ENCODE data around the gene PCDHGA6. TPM values are rescaled to one million over a fixed set of nuclear protein-coding genes. Genes with fewer than 3 reads are reported as not detected.
"Not testable (repeated sequence)": the region's sequence is repeated elsewhere in the genome, so short reads cannot be mapped to it uniquely, and the experiment has no call there.

Gene PCDHGA6
- total RNA-seq, 1 donor from 2014 or later = 0.21 TPM

DNA sequence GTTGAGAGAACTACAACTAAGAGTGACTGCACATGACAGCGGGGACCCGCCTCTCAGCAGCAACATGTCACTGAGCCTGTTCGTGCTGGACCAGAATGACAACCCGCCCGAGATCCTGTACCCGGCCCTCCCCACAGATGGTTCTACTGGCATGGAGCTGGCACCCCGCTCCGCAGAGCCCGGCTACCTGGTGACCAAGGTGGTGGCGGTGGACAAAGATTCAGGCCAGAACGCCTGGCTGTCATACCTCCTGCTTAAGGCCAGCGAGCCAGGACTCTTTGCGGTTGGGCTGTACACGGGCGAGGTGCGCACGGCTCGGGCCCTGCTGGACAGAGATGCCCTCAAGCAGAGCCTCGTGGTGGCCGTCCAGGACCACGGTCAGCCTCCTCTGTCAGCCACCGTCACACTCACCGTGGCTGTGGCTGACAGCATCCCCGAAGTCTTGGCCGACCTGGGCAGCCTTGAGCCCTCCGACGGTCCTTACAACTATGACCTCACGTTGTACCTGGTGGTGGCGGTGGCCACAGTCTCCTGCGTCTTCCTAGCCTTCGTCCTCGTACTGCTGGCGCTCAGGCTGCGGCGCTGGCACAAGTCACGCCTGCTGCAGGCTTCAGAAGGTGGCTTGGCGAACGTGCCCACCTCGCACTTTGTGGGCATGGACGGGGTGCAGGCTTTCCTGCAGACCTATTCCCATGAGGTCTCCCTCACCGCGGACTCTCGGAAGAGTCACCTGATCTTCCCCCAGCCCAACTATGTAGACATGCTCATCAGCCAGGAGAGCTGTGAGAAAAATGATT lies 11.0 kb downstream of the PCDHGA6 start:
- TF ChIP-seq, protein P1, sequence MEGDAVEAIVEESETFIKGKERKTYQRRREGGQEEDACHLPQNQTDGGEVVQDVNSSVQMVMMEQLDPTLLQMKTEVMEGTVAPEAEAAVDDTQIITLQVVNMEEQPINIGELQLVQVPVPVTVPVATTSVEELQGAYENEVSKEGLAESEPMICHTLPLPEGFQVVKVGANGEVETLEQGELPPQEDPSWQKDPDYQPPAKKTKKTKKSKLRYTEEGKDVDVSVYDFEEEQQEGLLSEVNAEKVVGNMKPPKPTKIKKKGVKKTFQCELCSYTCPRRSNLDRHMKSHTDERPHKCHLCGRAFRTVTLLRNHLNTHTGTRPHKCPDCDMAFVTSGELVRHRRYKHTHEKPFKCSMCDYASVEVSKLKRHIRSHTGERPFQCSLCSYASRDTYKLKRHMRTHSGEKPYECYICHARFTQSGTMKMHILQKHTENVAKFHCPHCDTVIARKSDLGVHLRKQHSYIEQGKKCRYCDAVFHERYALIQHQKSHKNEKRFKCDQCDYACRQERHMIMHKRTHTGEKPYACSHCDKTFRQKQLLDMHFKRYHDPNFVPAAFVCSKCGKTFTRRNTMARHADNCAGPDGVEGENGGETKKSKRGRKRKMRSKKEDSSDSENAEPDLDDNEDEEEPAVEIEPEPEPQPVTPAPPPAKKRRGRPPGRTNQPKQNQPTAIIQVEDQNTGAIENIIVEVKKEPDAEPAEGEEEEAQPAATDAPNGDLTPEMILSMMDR (IDR thresholded peaks at IDR 0.05) = no peak
- no peak overlapping the region for H3K4me3 Mint-ChIP-seq (ENCODE audit: unreplicated experiment)
- H3K4me1 Mint-ChIP-seq (ENCODE audit: unreplicated experiment) = no peaks in the 10 kb centered on the region
- peaks cover 3% of the 10 kb centered on the region for H3K36me3 Mint-ChIP-seq (ENCODE audit: unreplicated experiment)
- H3K9me3 Mint-ChIP-seq (ENCODE audit: unreplicated experiment) = peaks cover 25% of the 10 kb centered on the region
- H3K27ac Mint-ChIP-seq (ENCODE audit: unreplicated experiment) = no peak overlapping the region
- H3K27me3 Mint-ChIP-seq (ENCODE audit: unreplicated experiment) = no peaks in the 10 kb centered on the region
- DNase-seq (ENCODE audit: extremely low spot score, unreplicated experiment) = no peak

DNA sequence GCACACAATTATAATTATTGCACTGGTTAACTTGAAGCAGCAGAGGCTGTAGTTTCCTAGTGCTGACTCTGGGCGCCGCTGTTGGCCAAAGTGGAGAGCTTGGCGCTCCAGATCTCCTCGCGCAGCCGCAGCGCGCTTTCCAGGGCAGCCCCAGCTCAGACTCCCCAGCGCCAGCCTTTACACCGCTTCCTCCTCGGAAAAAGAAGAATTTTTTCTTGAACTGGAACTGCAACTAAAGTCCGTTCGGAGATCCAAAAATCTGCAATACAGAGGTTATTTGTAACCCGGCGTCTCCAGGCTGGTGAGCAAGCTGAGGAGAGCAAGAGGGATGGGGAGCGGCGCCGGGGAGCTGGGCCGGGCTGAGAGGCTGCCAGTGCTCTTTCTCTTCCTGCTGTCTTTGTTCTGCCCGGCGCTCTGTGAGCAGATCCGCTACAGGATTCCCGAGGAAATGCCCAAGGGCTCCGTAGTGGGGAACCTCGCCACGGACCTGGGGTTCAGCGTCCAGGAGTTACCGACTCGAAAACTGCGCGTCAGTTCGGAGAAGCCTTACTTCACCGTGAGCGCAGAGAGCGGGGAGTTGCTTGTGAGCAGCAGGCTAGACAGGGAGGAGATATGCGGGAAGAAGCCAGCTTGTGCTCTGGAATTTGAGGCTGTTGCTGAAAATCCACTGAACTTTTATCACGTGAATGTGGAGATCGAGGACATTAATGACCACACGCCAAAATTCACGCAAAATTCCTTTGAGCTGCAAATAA lies 14.0 kb downstream of the PCDHGA6 start, which contains the start of gene PCDHGB4:
Gene PCDHGB4 (plus strand): TSS at position 142 of the 755 bp plus-strand sequence. CDS start 187 bp downstream, at position 329.
- peak within 1 kb of the TSS; percentile 23 for H3K27ac Mint-ChIP-seq (ENCODE audit: unreplicated experiment)
- not testable (repeated sequence) for H3K36me3 Mint-ChIP-seq (ENCODE audit: unreplicated experiment); H3K27me3 Mint-ChIP-seq (ENCODE audit: unreplicated experiment); H3K4me1 Mint-ChIP-seq (ENCODE audit: unreplicated experiment); DNase-seq (ENCODE audit: extremely low spot score, unreplicated experiment)
- TF ChIP-seq, protein P1 (IDR thresholded peaks at IDR 0.05) = peak; percentile 46
- H3K4me3 Mint-ChIP-seq (ENCODE audit: unreplicated experiment) = peak within 1 kb of the TSS; percentile 64
- peaks cover 34% of the 10 kb centered on the region for H3K9me3 Mint-ChIP-seq (ENCODE audit: unreplicated experiment)

DNA sequence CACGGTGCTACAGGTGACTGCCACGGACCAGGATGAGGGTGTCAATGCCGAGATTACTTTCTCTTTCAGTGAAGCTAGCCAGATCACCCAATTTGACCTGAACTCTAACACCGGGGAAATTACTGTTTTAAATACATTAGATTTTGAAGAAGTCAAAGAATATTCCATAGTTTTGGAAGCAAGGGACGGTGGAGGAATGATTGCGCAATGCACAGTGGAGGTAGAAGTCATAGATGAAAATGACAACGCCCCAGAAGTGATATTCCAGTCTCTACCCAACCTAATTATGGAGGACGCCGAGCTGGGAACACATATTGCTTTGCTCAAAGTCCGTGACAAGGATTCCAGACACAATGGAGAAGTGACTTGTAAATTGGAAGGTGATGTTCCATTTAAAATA lies 15.0 kb downstream of the PCDHGA6 start:
- H3K9me3 Mint-ChIP-seq (ENCODE audit: unreplicated experiment) = peaks cover 37% of the 10 kb centered on the region
- no peaks in the 10 kb centered on the region for H3K4me1 Mint-ChIP-seq (ENCODE audit: unreplicated experiment)
- no peak for DNase-seq (ENCODE audit: extremely low spot score, unreplicated experiment)
- no peaks in the 10 kb centered on the region for H3K27me3 Mint-ChIP-seq (ENCODE audit: unreplicated experiment)
- no peak overlapping the region for H3K27ac Mint-ChIP-seq (ENCODE audit: unreplicated experiment)
- peaks cover 6% of the 10 kb centered on the region for H3K36me3 Mint-ChIP-seq (ENCODE audit: unreplicated experiment)
- TF ChIP-seq, protein P1 (IDR thresholded peaks at IDR 0.05) = no peak
- H3K4me3 Mint-ChIP-seq (ENCODE audit: unreplicated experiment) = no peak overlapping the region

DNA sequence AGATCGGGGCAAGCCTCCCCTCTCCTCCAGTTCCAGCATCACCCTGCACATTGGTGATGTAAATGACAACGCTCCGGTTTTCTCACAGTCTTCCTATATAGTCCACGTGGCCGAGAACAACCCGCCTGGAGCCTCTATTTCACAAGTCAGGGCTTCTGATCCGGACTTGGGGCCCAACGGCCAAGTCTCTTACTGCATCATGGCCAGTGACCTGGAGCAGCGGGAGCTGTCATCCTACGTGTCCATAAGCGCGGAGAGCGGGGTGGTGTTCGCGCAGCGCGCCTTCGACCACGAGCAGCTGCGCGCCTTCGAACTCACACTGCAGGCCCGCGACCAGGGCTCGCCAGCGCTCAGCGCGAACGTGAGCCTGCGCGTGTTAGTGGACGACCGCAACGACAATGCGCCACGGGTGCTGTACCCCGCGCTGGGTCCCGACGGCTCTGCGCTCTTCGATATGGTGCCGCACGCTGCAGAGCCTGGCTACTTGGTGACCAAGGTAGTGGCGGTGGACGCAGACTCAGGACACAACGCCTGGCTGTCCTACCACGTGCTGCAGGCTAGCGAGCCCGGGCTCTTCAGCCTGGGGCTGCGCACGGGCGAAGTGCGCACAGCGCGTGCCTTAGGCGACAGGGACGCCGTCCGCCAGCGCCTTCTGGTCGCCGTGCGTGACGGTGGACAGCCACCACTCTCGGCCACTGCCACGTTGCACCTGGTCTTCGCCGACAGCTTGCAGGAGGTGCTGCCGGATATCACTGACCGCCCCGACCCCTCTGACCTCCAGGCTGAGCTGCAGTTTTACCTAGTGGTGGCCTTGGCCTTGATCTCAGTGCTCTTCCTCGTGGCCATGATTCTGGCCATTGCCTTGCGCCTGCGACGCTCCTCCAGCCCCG lies 15.7 kb downstream of the PCDHGA6 start:
- peaks cover 41% of the 10 kb centered on the region for H3K9me3 Mint-ChIP-seq (ENCODE audit: unreplicated experiment)
- no peak overlapping the region for H3K4me3 Mint-ChIP-seq (ENCODE audit: unreplicated experiment)
- no peak overlapping the region for H3K27ac Mint-ChIP-seq (ENCODE audit: unreplicated experiment)
- peaks cover 9% of the 10 kb centered on the region for H3K36me3 Mint-ChIP-seq (ENCODE audit: unreplicated experiment)
- H3K4me1 Mint-ChIP-seq (ENCODE audit: unreplicated experiment) = no peaks in the 10 kb centered on the region
- TF ChIP-seq, protein P1 (IDR thresholded peaks at IDR 0.05) = no peak
- no peaks in the 10 kb centered on the region for H3K27me3 Mint-ChIP-seq (ENCODE audit: unreplicated experiment)
- no peak for DNase-seq (ENCODE audit: extremely low spot score, unreplicated experiment)

Data from osteocyte (in vitro differentiated cells).